H1 (cell line): ENCODE measurements around the gene TMEM72. TPM values are rescaled to one million over a fixed set of nuclear protein-coding genes. Genes with fewer than 3 reads are reported as not detected.

Experiments used
- CTCF ChIA-PET: fragments of 300-600 bp; sonication (Branson Sonifier 250); formaldehyde crosslinking; loops from one replicate; lab custom pipeline; 2021; ENCODE audit not compliant: partially characterized antibody; lab: Charles Lee
- POLR2A ChIA-PET: fragments of 300-600 bp; sonication (Branson Sonifier 250); formaldehyde crosslinking; loops from one replicate; lab custom pipeline; 2021; ENCODE audit warnings: inconsistent platforms; ENCODE audit not compliant: partially characterized antibody; lab: Charles Lee
- DNase-seq, 2 experiments: peaks; one replicate each; pipeline versions ENCODE4 v3.0.0 to v3.0.0-alpha.2; 2010 to 2022; ENCODE audit warnings: low spot score in 2 of 2, low read depth in 1 of 2, mixed read lengths in 1 of 2
- FAIRE-seq: peaks from 2 replicates; lab custom pipeline; 2011; peaks lifted over from hg19 to GRCh38; lab: Jason Lieb, UNC
- H2AFZ ChIP-seq: 2 replicates; pipeline ENCODE4 v1.8.1; 2012; ENCODE audit warnings: low read length, inconsistent platforms
- H2AK5ac ChIP-seq: 2 replicates; pipeline ENCODE4 v1.6.1; 2013; ENCODE audit warnings: low read depth, low read length
- H2BK120ac ChIP-seq: replicated peaks from 2 replicates; pipeline ENCODE3; 2013; ENCODE audit warnings: low read depth, low read length, inconsistent platforms
- H2BK12ac ChIP-seq: 2 replicates; pipeline ENCODE4 v1.6.1; 2013; ENCODE audit warnings: low read depth, low read length
- H2BK15ac ChIP-seq: 2 replicates; pipeline ENCODE4 v1.6.1; 2013; ENCODE audit warnings: low read length
- H2BK20ac ChIP-seq: 2 replicates; pipeline ENCODE4 v1.6.1; 2013; ENCODE audit warnings: low read length
- H2BK5ac ChIP-seq: 2 replicates; pipeline ENCODE4 v1.6.1; 2013; ENCODE audit warnings: low read depth, low read length
- H3K14ac ChIP-seq: 2 replicates; pipeline ENCODE4 v1.6.1; 2013; ENCODE audit warnings: inconsistent platforms; ENCODE audit not compliant: insufficient read length
- H3K18ac ChIP-seq: 2 replicates; pipeline ENCODE4 v1.6.1; 2013; ENCODE audit warnings: low read length; ENCODE audit errors: extremely low read depth
- H3K23ac ChIP-seq: 2 replicates; pipeline ENCODE4 v1.6.1; 2013; ENCODE audit warnings: inconsistent platforms; ENCODE audit not compliant: insufficient read length
- H3K23me2 ChIP-seq: 2 replicates; pipeline ENCODE4 v1.6.1; 2013; ENCODE audit warnings: low read depth, low read length
- H3K27ac ChIP-seq: 2 replicates; pipeline ENCODE4 v1.6.1; 2011; ENCODE audit warnings: low read depth, low read length, inconsistent platforms
- H3K27me3 ChIP-seq, 4 experiments: replicated peaks in 1 of 4; 1 replicate in 1 of 4; 2 replicates in 3 of 4; pipeline versions ENCODE4 v1.6.1 to v1.8.1; 2011 to 2013; ENCODE audit warnings: low read length in 3 of 4, mild to moderate bottlenecking in 3 of 4, inconsistent platforms in 2 of 4, mixed read lengths in 2 of 4, moderate library complexity in 1 of 4; ENCODE audit not compliant: control insufficient read depth in 3 of 4, insufficient read depth in 3 of 4; ENCODE audit errors: extremely low read depth in 1 of 4
- H3K36me3 ChIP-seq, 4 experiments: 2 replicates each; pipeline versions ENCODE4 v1.6.1 to v1.8.1; 2011 to 2013; ENCODE audit warnings: mild to moderate bottlenecking in 4 of 4, low read length in 3 of 4, moderate library complexity in 2 of 4, control low read depth in 1 of 4, inconsistent platforms in 1 of 4; ENCODE audit not compliant: insufficient read depth in 4 of 4, control insufficient read depth in 2 of 4
- H3K4ac ChIP-seq: replicated peaks from 2 replicates; pipeline ENCODE3; 2013; ENCODE audit warnings: low read length, low read depth, mixed read lengths, inconsistent platforms; ENCODE audit not compliant: insufficient read length
- H3K4me1 ChIP-seq, 4 experiments: replicated peaks in 1 of 4; 1 replicate in 1 of 4; 2 replicates in 3 of 4; pipeline versions ENCODE4 v1.6.1 to v1.8.1; 2011 to 2013; ENCODE audit warnings: low read length in 3 of 4, inconsistent platforms in 2 of 4, mixed read lengths in 1 of 4; ENCODE audit not compliant: insufficient read depth in 4 of 4, control insufficient read depth in 3 of 4
- H3K4me2 ChIP-seq, 2 experiments: 2 replicates each; pipeline versions ENCODE4 v1.6.1 to v1.8.1; 2011 to 2013; ENCODE audit warnings: low read depth in 2 of 2, low read length in 2 of 2, control low read depth in 1 of 2, inconsistent platforms in 1 of 2, mild to moderate bottlenecking in 1 of 2; ENCODE audit not compliant: insufficient read depth in 1 of 2
- H3K4me3 ChIP-seq, 4 experiments: fragments of 200-600, 300-600 bp in 1 of 4; sonication (generic), shearing (Covaris generic), sonication (Bioruptor Twin) in 1 of 4; 2 replicates each; pipeline versions ENCODE4 v1.5.1 to v1.8.1; 2011 to 2016; ENCODE audit warnings: low read length in 4 of 4, low read depth in 3 of 4, control low read depth in 2 of 4, inconsistent platforms in 2 of 4, mild to moderate bottlenecking in 2 of 4, mixed read lengths in 1 of 4, moderate library complexity in 1 of 4; ENCODE audit not compliant: insufficient read depth in 2 of 4; ENCODE audit errors: extremely low read depth in 1 of 4
- H3K56ac ChIP-seq: replicated peaks from 2 replicates; pipeline ENCODE3; 2013; ENCODE audit warnings: low read depth, mild to moderate bottlenecking, mixed read lengths, low read length, inconsistent platforms; ENCODE audit not compliant: insufficient read length
- H3K79me1 ChIP-seq: 2 replicates; pipeline ENCODE4 v1.6.1; 2013; ENCODE audit warnings: low read depth, low read length, control low read depth
- H3K79me2 ChIP-seq, 2 experiments: 2 replicates each; pipeline versions ENCODE4 v1.6.1 to v1.8.1; 2012 to 2013; ENCODE audit warnings: low read length in 2 of 2, mild to moderate bottlenecking in 2 of 2, inconsistent platforms in 1 of 2; ENCODE audit not compliant: insufficient read depth in 2 of 2, control insufficient read depth in 1 of 2
- H3K9ac ChIP-seq, 4 experiments: replicated peaks in 1 of 4; 1 replicate in 1 of 4; 2 replicates in 3 of 4; pipeline versions ENCODE4 v1.6.1 to v1.8.1; 2011 to 2013; ENCODE audit warnings: low read depth in 3 of 4, low read length in 3 of 4, control low read depth in 2 of 4, mild to moderate bottlenecking in 2 of 4, moderate library complexity in 2 of 4, inconsistent platforms in 1 of 4; ENCODE audit errors: extremely low read depth in 1 of 4
- H3K9me3 ChIP-seq, 2 experiments: 2 replicates each; pipeline versions ENCODE4 v1.6.1 to v1.8.1; 2012 to 2013; ENCODE audit warnings: mild to moderate bottlenecking in 2 of 2, moderate library complexity in 2 of 2, control low read depth in 1 of 2, inconsistent platforms in 1 of 2, low read depth in 1 of 2, low read length in 1 of 2, mixed read lengths in 1 of 2; ENCODE audit not compliant: insufficient read depth in 2 of 2
- H4K20me1 ChIP-seq, 2 experiments: replicated peaks in 1 of 2; 2 replicates each; pipeline versions ENCODE3 to v1.8.1; 2011 to 2013; ENCODE audit warnings: inconsistent platforms in 2 of 2, low read length in 2 of 2, mild to moderate bottlenecking in 1 of 2; ENCODE audit not compliant: insufficient read depth in 2 of 2, control insufficient read depth in 1 of 2
- H4K5ac ChIP-seq: 2 replicates; pipeline ENCODE4 v1.6.1; 2013; ENCODE audit warnings: low read length, low read depth, mixed read lengths, inconsistent platforms; ENCODE audit not compliant: insufficient read length
- H4K8ac ChIP-seq: 2 replicates; pipeline ENCODE4 v1.8.0; 2013; ENCODE audit warnings: mild to moderate bottlenecking, moderate library complexity, low read length, inconsistent platforms; ENCODE audit not compliant: insufficient read depth; ENCODE audit errors: extremely low read depth
- H4K91ac ChIP-seq: replicated peaks from 2 replicates; pipeline ENCODE3; 2013; ENCODE audit warnings: low read length, mixed read lengths, inconsistent platforms; ENCODE audit not compliant: insufficient read length
- BRCA1 ChIP-seq: IDR thresholded peaks from 2 replicates; pipeline ENCODE4 v1.6.1; 2012; ENCODE audit warnings: low read depth, low read length, improper control_type of control experiment
- CTBP2 ChIP-seq: IDR thresholded peaks from 2 replicates; pipeline ENCODE4 v1.7.0; 2011; ENCODE audit warnings: borderline replicate concordance, mild to moderate bottlenecking, moderate library complexity, mixed read lengths, low read length; ENCODE audit not compliant: insufficient read depth, insufficient read length
- KDM1A ChIP-seq: fragments of 200-600, 300-600 bp; sonication (generic); IDR thresholded peaks from 2 replicates; pipeline ENCODE4 v1.7.1; 2016; ENCODE audit warnings: mild to moderate bottlenecking, low read length, borderline replicate concordance
- NANOG ChIP-seq: IDR thresholded peaks from 2 replicates; pipeline ENCODE4 v1.6.1; 2011; ENCODE audit warnings: low read length, low read depth, mild to moderate bottlenecking, inconsistent platforms; ENCODE audit not compliant: insufficient read depth, poor library complexity, severe bottlenecking
- SRF ChIP-seq: IDR thresholded peaks from 2 replicates; pipeline ENCODE4 v1.6.1; 2011; ENCODE audit warnings: mild to moderate bottlenecking, low read depth, low read length, moderate library complexity
- TAF7 ChIP-seq: optimal IDR thresholded peaks from 2 replicates; pipeline ENCODE3; 2011; ENCODE audit warnings: low read depth, mild to moderate bottlenecking, inconsistent platforms, low read length, moderate library complexity, borderline replicate concordance
- TBP ChIP-seq: IDR thresholded peaks from 2 replicates; pipeline ENCODE4 v1.6.1; 2011; ENCODE audit warnings: low read depth, low read length, improper control_type of control experiment
- WGBS, 2 experiments: shearing (Covaris generic) in 1 of 2; methylation state at CpG; one replicate each; pipeline versions ENCODE4 v1.1.6 to v1.1.7; 2013 to 2015; ENCODE audit warnings: low lambda C conversion rate in 2 of 2, mixed read lengths in 2 of 2, inconsistent platforms in 1 of 2, low coverage in 1 of 2, missing lambda C conversion rate in 1 of 2; ENCODE audit not compliant: insufficient replicate concordance in 2 of 2, insufficient coverage in 1 of 2, insufficient read length in 1 of 2; ENCODE audit errors: extremely low coverage in 1 of 2, missing lambda C conversion rate in 1 of 2; 5-methylcytosine and 5-hydroxymethylcytosine counted together
- polyA plus RNA-seq, 7 experiments: library from polyadenylated mRNA; depleted of rRNA in 3 of 7; stranded (reverse) in 5 of 7; unstranded in 2 of 7; fragments of >200 nt in 5 of 7; fragments of 200-250 nt in 2 of 7; gene quantifications; 1 replicate in 5 of 7; 2 replicates in 1 of 7; 4 replicates in 1 of 7; pipeline versions ENCODE4 v1.2.1 to v1.2.3, GENCODE V29; 2011 to 2013; ENCODE audit warnings: missing spikeins in 2 of 7, mixed read lengths in 2 of 7
- total RNA-seq: library from RNA; stranded (reverse); fragmentation: NEBNext Ultra II Directional; extraction: Animal tissue kit (Norgen Biotek cat#: 25700); gene quantifications from 2 replicates; pipeline ENCODE4 v1.2.1, GENCODE V29; 2021

The TMEM72 gene
- total and polyA plus RNA-seq, 2 of the 8 experiments (the other 6 are each of a cell fraction or from before 2014, with no cell fraction given) = not detected

DNA sequence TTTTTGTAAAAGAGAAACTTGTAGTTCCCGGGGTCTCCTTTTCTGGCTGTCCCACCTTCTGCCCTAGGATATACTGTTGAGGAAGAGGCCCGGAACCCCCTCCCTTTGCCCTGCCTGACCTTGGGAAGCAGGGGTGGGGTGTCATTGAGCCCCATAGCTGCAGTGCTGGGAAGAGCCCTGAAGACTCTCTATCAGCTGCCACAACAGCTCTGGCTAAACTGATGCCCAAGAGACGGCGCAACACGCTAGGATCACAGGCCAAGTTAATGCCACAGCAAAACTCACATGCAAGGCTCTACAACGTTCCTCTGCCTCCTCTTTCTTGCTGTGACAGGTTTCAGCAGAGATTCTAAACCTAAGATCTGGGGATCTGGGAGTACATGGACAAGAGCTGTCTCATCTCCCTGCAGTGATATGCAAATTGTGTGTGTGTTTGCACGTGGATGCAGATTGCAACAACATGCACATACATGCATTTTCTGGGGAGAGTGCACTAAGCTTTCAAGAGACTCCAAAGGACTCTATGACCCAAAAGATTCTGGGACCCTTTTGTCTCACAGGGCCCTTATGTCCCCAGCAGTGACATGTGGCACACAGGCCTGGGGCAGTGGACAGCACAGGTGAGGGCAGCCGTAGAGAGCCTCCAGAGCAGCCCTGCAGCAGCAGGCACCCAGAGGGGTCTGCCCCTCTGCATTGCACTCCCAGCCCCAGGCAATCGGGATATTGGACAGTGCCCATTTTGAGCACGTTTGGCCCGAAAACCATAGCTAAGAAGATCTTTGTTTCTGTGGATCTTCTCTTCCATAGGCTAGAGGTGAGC is 51.0 kb downstream of the TMEM72 start:
- H2AK5ac ChIP-seq = peak overlapping the region; percentile 88; the same call in 1 of the 2 replicates
- H2BK15ac ChIP-seq = no peak overlapping the region
- H3K4me3 ChIP-seq = no peak overlapping the region
- H3K56ac ChIP-seq = no peak overlapping the region
- no peaks in the 10 kb centered on the region for H3K36me3 ChIP-seq
- DNase-seq (peak in 1 of 2 experiments; percentile 38), FAIRE-seq (no peak)
- H3K9ac ChIP-seq = no peak overlapping the region
- no peak overlapping the region for H3K14ac ChIP-seq
- H3K27ac ChIP-seq = no peak overlapping the region
- H2BK120ac ChIP-seq = no peak overlapping the region
- H2BK5ac ChIP-seq = 0 out of 2 replicates have a peak overlapping the region, but pooled peaks have one; percentile 90
- POLR2A ChIA-PET = interaction anchor here (1.2 to 3.5 kb wide), 7 partner anchors 9 to 38 kb away, joined by 3 to 17 read pairs (median 5); partner anchors contain the start of gene ZNF22
- no peak overlapping the region for H3K4me2 ChIP-seq
- no peak overlapping the region for H3K23ac ChIP-seq
- H2BK12ac ChIP-seq = no peak overlapping the region
- peaks cover 25 to 44% (median 34%) of the 10 kb centered on the region in 4 experiments for H3K4me1 ChIP-seq
- H4K91ac ChIP-seq = peak overlapping the region; percentile 7
- TF ChIP-seq KDM1A (no peak), NANOG (no peak), CTBP2 (no peak), SRF (no peak), BRCA1 (no peak), TBP (no peak), TAF7 (no peak)
- H4K5ac ChIP-seq = no peak overlapping the region
- H3K18ac ChIP-seq = peak overlapping the region; percentile 27; the same call in 1 of the 2 replicates
- no peaks in the 10 kb centered on the region for H4K20me1 ChIP-seq
- no peak overlapping the region for H2AFZ ChIP-seq
- 0 out of 2 replicates have a peak overlapping the region, but pooled peaks have one; percentile 57 for H2BK20ac ChIP-seq
- no peak overlapping the region for H3K4ac ChIP-seq
- CTCF ChIA-PET = interaction anchor here (1.2 to 11.2 kb wide), 7 partner anchors 11 to 87 kb away, joined by 3 to 143 read pairs (median 26); partner anchors contain the start of gene DEPP1
- H3K79me2 ChIP-seq = no peaks in the 10 kb centered on the region; a peak in 1 of 4 replicates
- 85% methylated on average over 11 of the region's 11 CpGs; no CpG with 5 or more reads in 1 of the 2 experiments for WGBS, 2 experiments
- peaks cover 0 to 7% (median 3%) of the 10 kb centered on the region in 4 experiments; a peak in 4 of 7 replicates for H3K27me3 ChIP-seq
- H3K9me3 ChIP-seq = no peaks in the 10 kb centered on the region
- peaks cover 8% of the 10 kb centered on the region for H3K23me2 ChIP-seq
- no peaks in the 10 kb centered on the region for H3K79me1 ChIP-seq
- H4K8ac ChIP-seq = no peak overlapping the region; the same call in 1 of the 2 replicates
